ENCODE measurements around the gene HOXD8.

The HOXD8 gene

GRCh38 chr2:176106581-176107539, 22.6 kb upstream of the HOXD8 start, which contains the start of gene HOXD11 (continued):
- TF ChIP-seq, protein P1, sequence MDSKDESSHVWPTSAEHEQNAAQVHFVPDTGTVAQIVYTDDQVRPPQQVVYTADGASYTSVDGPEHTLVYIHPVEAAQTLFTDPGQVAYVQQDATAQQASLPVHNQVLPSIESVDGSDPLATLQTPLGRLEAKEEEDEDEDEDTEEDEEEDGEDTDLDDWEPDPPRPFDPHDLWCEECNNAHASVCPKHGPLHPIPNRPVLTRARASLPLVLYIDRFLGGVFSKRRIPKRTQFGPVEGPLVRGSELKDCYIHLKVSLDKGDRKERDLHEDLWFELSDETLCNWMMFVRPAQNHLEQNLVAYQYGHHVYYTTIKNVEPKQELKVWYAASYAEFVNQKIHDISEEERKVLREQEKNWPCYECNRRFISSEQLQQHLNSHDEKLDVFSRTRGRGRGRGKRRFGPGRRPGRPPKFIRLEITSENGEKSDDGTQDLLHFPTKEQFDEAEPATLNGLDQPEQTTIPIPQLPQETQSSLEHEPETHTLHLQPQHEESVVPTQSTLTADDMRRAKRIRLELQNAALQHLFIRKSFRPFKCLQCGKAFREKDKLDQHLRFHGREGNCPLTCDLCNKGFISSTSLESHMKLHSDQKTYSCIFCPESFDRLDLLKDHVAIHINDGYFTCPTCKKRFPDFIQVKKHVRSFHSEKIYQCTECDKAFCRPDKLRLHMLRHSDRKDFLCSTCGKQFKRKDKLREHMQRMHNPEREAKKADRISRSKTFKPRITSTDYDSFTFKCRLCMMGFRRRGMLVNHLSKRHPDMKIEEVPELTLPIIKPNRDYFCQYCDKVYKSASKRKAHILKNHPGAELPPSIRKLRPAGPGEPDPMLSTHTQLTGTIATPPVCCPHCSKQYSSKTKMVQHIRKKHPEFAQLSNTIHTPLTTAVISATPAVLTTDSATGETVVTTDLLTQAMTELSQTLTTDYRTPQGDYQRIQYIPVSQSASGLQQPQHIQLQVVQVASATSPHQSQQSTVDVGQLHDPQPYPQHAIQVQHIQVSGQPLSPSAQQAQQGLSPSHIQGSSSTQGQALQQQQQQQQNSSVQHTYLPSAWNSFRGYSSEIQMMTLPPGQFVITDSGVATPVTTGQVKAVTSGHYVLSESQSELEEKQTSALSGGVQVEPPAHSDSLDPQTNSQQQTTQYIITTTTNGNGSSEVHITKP (tag by site-specific recombination; IDR thresholded peaks at IDR 0.05), result peak; percentile 87
- TF ChIP-seq ZNF404 (tag by site-specific recombination; IDR thresholded peaks at IDR 0.05) (no peak), OVOL3 (tag by site-specific recombination; IDR thresholded peaks at IDR 0.05) (no peak), ZNF555 (tag by site-specific recombination; conservative IDR thresholded peaks at IDR 0.05) (no peak), ZNF624 (tag by site-specific recombination; IDR thresholded peaks at IDR 0.05) (no peak), ZNF223 (tag by site-specific recombination; IDR thresholded peaks at IDR 0.05) (no peak), YY2 (tag by site-specific recombination; IDR thresholded peaks at IDR 0.05) (no peak), PRDM1 (tag by site-specific recombination; IDR thresholded peaks at IDR 0.05) (peak; percentile 55), ZNF366 (tag by site-specific recombination; conservative IDR thresholded peaks at IDR 0.05) (peak; percentile 6; the same call in 1 of the 2 replicates), ZNF133 (tag by site-specific recombination; IDR thresholded peaks at IDR 0.05) (no peak), ZNF174 (tag by site-specific recombination; IDR thresholded peaks at IDR 0.05) (no peak), ZNF155 (tag by site-specific recombination; IDR thresholded peaks at IDR 0.05) (no peak), ZNF350 (tag by site-specific recombination; IDR thresholded peaks at IDR 0.05) (no peak), ZNF140 (tag by site-specific recombination; IDR thresholded peaks at IDR 0.05) (no peak), HOXC10 (CRISPR knock-in tag; IDR thresholded peaks at IDR 0.05) (no peak; the same call in 1 of the 2 replicates), OSR2 (tag by site-specific recombination; IDR thresholded peaks at IDR 0.05) (peak; percentile 92), ZNF660 (tag by site-specific recombination; IDR thresholded peaks at IDR 0.05) (0 out of 2 replicates have a peak, but pooled peaks have one; percentile 42), ZNF791 (tag by site-specific recombination; IDR thresholded peaks at IDR 0.05) (no peak), ZNF621 (tag by site-specific recombination; IDR thresholded peaks at IDR 0.05) (no peak), ZNF354C (tag by site-specific recombination; IDR thresholded peaks at IDR 0.05; ENCODE audit: borderline replicate concordance, low read depth) (no peak), SP7 (tag by site-specific recombination; IDR thresholded peaks at IDR 0.05) (peak; percentile 81), ZNF654 (tag by site-specific recombination; IDR thresholded peaks at IDR 0.05; ENCODE audit: low read depth) (no peak), ZBTB26 (tag by site-specific recombination; optimal IDR thresholded peaks at IDR 0.05) (peak; percentile 88), ZNF558 (tag by site-specific recombination; IDR thresholded peaks at IDR 0.05) (no peak)
- TF ChIP-seq, protein P2, sequence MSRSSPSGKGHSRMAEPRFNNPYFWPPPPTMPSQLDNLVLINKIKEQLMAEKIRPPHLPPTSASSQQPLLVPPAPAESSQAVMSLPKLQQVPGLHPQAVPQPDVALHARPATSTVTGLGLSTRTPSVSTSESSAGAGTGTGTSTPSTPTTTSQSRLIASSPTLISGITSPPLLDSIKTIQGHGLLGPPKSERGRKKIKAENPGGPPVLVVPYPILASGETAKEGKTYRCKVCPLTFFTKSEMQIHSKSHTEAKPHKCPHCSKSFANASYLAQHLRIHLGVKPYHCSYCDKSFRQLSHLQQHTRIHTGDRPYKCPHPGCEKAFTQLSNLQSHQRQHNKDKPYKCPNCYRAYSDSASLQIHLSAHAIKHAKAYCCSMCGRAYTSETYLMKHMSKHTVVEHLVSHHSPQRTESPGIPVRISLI (tag by site-specific recombination; IDR thresholded peaks at IDR 0.05), result no peak
- TF ChIP-seq, protein P3, sequence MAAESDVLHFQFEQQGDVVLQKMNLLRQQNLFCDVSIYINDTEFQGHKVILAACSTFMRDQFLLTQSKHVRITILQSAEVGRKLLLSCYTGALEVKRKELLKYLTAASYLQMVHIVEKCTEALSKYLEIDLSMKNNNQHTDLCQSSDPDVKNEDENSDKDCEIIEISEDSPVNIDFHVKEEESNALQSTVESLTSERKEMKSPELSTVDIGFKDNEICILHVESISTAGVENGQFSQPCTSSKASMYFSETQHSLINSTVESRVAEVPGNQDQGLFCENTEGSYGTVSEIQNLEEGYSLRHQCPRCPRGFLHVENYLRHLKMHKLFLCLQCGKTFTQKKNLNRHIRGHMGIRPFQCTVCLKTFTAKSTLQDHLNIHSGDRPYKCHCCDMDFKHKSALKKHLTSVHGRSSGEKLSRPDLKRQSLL (tag by site-specific recombination; IDR thresholded peaks at IDR 0.05), result peak; percentile 97
- TF ChIP-seq, protein P4, sequence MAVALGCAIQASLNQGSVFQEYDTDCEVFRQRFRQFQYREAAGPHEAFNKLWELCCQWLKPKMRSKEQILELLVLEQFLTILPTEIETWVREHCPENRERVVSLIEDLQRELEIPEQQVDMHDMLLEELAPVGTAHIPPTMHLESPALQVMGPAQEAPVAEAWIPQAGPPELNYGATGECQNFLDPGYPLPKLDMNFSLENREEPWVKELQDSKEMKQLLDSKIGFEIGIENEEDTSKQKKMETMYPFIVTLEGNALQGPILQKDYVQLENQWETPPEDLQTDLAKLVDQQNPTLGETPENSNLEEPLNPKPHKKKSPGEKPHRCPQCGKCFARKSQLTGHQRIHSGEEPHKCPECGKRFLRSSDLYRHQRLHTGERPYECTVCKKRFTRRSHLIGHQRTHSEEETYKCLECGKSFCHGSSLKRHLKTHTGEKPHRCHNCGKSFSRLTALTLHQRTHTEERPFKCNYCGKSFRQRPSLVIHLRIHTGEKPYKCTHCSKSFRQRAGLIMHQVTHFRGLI (tag by site-specific recombination; IDR thresholded peaks at IDR 0.05), result peak; percentile 56; the same call in 1 of the 2 replicates
- TF ChIP-seq, protein P5, sequence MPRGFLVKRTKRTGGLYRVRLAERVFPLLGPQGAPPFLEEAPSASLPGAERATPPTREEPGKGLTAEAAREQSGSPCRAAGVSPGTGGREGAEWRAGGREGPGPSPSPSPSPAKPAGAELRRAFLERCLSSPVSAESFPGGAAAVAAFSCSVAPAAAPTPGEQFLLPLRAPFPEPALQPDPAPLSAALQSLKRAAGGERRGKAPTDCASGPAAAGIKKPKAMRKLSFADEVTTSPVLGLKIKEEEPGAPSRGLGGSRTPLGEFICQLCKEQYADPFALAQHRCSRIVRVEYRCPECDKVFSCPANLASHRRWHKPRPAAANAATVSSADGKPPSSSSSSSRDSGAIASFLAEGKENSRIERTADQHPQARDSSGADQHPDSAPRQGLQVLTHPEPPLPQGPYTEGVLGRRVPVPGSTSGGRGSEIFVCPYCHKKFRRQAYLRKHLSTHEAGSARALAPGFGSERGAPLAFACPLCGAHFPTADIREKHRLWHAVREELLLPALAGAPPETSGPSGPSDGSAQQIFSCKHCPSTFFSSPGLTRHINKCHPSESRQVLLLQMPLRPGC (tag by site-specific recombination; IDR thresholded peaks at IDR 0.05), result peak; percentile 67
